SK-N-SH treated with all-trans-retinoic acid at 6 μM for 48 hours (cell line): ENCODE measurements around the gene TCF3.
"Not testable (repeated sequence)": the region's sequence is repeated elsewhere in the genome, so short reads cannot be mapped to it uniquely, and the experiment has no call there.

Source experiments
- ATAC-seq: fragments of 200-7000 bp; cut with Tn5 transposase; 3 replicates; pipeline ENCODE4 v1.9.1; 2020; ENCODE audit warnings: mild to moderate bottlenecking, moderate library complexity
- ARNTL ChIP-seq: fragments of 450-650 bp; formaldehyde crosslinking; IDR thresholded peaks from 2 replicates; pipeline ENCODE4 v1.5.0; 2020; ENCODE audit warnings: low read depth, mild to moderate bottlenecking, moderate library complexity, borderline replicate concordance
- BACH2 ChIP-seq: fragments of 250-450 bp; sonication (Bioruptor Pico); IDR thresholded peaks from 2 replicates; pipeline ENCODE4 v1.9.0; 2021; ENCODE audit warnings: mild to moderate bottlenecking, borderline replicate concordance
- CSDC2 ChIP-seq: fragments of 250-450 bp; sonication (Bioruptor Pico); IDR thresholded peaks from 2 replicates; pipeline ENCODE4 v1.5.0; 2020; ENCODE audit warnings: mild to moderate bottlenecking, moderate library complexity
- ESRRG ChIP-seq: fragments of 250-450 bp; sonication (Bioruptor Pico); IDR thresholded peaks from 2 replicates; pipeline ENCODE4 v1.6.1; 2021; ENCODE audit warnings: mild to moderate bottlenecking
- GLIS3 ChIP-seq: fragments of 250-450 bp; sonication (Bioruptor Pico); IDR thresholded peaks from 2 replicates; pipeline ENCODE4 v1.5.0; 2020; ENCODE audit warnings: mild to moderate bottlenecking, moderate library complexity
- ISL1 ChIP-seq: fragments of 250-450 bp; sonication (Bioruptor Pico); IDR thresholded peaks from 2 replicates; pipeline ENCODE4 v2.1.2; 2022; ENCODE audit warnings: mild to moderate bottlenecking, moderate library complexity
- PPARA ChIP-seq: fragments of 250-450 bp; sonication (Bioruptor Pico); IDR thresholded peaks from 2 replicates; pipeline ENCODE4 v1.5.0; 2020; ENCODE audit warnings: mild to moderate bottlenecking, borderline replicate concordance
- RARB ChIP-seq: fragments of 250-450 bp; sonication (Bioruptor Pico); IDR thresholded peaks from 2 replicates; pipeline ENCODE4 v1.8.0; 2021; ENCODE audit warnings: mild to moderate bottlenecking, moderate library complexity
- SNAI2 ChIP-seq: fragments of 250-450 bp; sonication (Bioruptor Pico); IDR thresholded peaks from 2 replicates; pipeline ENCODE4 v1.5.0; 2020; ENCODE audit warnings: mild to moderate bottlenecking, moderate library complexity
- TCF4 ChIP-seq: fragments of 250-450 bp; sonication (Bioruptor Pico); IDR thresholded peaks from 2 replicates; pipeline ENCODE4 v1.8.0; 2021; ENCODE audit warnings: mild to moderate bottlenecking, moderate library complexity, borderline replicate concordance
- TOX ChIP-seq: fragments of 250-450 bp; sonication (Bioruptor Pico); IDR thresholded peaks from 2 replicates; pipeline ENCODE4 v1.8.0; 2021; ENCODE audit warnings: mild to moderate bottlenecking, moderate library complexity, borderline replicate concordance
- ZFP3 ChIP-seq: fragments of 250-450 bp; sonication (Bioruptor Pico); IDR thresholded peaks from 2 replicates; pipeline ENCODE4 v1.5.0; 2020; ENCODE audit warnings: mild to moderate bottlenecking, moderate library complexity
- ZFP30 ChIP-seq: fragments of 450-650 bp; formaldehyde crosslinking; IDR thresholded peaks from 2 replicates; pipeline ENCODE4 v1.5.0; 2022; ENCODE audit warnings: mild to moderate bottlenecking, moderate library complexity
- ZNF565 ChIP-seq: fragments of 450-650 bp; formaldehyde crosslinking; conservative IDR thresholded peaks from 2 replicates; pipeline ENCODE4 v1.5.0; 2020; ENCODE audit warnings: low read depth, mild to moderate bottlenecking, moderate library complexity
- ZNF70 ChIP-seq: fragments of 450-650 bp; formaldehyde crosslinking; IDR thresholded peaks from 2 replicates; pipeline ENCODE4 v1.5.0; 2020; ENCODE audit warnings: mild to moderate bottlenecking, moderate library complexity
- ZNF8 ChIP-seq: fragments of 450-650 bp; formaldehyde crosslinking; IDR thresholded peaks from 2 replicates; pipeline ENCODE4 v1.5.0; 2020; ENCODE audit warnings: mild to moderate bottlenecking, moderate library complexity
- TF ChIP-seq, protein P1 (sequence below): fragments of 250-450 bp; sonication (Bioruptor Pico); IDR thresholded peaks from 2 replicates; pipeline ENCODE4 v1.5.1; 2020; ENCODE audit warnings: low read depth, mild to moderate bottlenecking, moderate library complexity
- TF ChIP-seq, protein P2 (sequence below): fragments of 250-450 bp; sonication (Bioruptor Pico); IDR thresholded peaks from 2 replicates; pipeline ENCODE4 v1.5.1; 2021; ENCODE audit warnings: mild to moderate bottlenecking, moderate library complexity
- TF ChIP-seq, protein P3 (sequence below): fragments of 250-450 bp; sonication (Bioruptor Pico); IDR thresholded peaks from 2 replicates; pipeline ENCODE4 v1.8.0; 2020; ENCODE audit warnings: mild to moderate bottlenecking, moderate library complexity, borderline replicate concordance
- TF ChIP-seq, protein P4 (sequence below): fragments of 250-450 bp; sonication (Bioruptor Pico); IDR thresholded peaks from 2 replicates; pipeline ENCODE4 v1.5.0; 2020; ENCODE audit warnings: mild to moderate bottlenecking, moderate library complexity
- TF ChIP-seq, protein P5 (sequence below): fragments of 250-450 bp; sonication (Bioruptor Pico); IDR thresholded peaks from 2 replicates; pipeline ENCODE4 v1.8.0; 2021; ENCODE audit warnings: low read depth, mild to moderate bottlenecking, moderate library complexity, borderline replicate concordance

Gene TCF3

DNA sequence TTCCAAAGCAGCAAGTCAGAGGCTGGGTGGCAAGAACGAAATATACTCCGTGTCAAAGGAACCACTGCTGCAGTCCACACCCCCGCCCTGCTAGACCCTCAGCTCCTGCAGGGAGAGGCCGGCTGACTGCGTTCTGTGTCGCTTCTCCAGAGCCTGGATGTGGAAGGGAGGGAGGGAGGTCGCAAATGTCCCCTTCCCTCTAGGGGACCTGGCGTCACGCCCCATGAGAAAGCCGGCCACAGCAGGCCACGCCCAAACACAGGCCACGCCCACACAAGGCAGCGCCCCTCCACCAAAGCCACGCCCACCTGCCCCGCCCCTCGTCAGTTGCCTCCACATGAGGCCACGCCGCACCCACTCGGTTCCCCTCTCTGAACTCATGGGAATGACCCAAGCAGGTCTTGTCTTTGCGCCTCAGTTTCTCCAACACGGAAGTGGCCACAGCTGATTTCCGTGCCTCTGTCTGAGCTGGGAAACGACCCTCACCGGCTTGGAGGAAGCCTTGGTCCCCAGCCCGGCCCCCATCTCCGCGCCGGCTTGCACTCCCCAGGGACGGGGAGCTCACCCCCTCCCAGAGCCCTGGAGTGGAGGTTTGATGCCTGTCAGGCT, 38.4 kb upstream of the TCF3 start:
- ATAC-seq: peak; percentile 54
- TF ChIP-seq ZNF8 (CRISPR knock-in tag) (no peak), SNAI2 (no peak), ZFP3 (CRISPR knock-in tag) (no peak), ZNF70 (no peak), PPARA (CRISPR knock-in tag) (no peak), RARB (CRISPR knock-in tag) (no peak), BACH2 (CRISPR knock-in tag) (no peak), CSDC2 (CRISPR knock-in tag) (no peak), TCF4 (CRISPR knock-in tag) (no peak), ESRRG (CRISPR knock-in tag) (no peak), TOX (no peak)
- TF ChIP-seq, protein P1, sequence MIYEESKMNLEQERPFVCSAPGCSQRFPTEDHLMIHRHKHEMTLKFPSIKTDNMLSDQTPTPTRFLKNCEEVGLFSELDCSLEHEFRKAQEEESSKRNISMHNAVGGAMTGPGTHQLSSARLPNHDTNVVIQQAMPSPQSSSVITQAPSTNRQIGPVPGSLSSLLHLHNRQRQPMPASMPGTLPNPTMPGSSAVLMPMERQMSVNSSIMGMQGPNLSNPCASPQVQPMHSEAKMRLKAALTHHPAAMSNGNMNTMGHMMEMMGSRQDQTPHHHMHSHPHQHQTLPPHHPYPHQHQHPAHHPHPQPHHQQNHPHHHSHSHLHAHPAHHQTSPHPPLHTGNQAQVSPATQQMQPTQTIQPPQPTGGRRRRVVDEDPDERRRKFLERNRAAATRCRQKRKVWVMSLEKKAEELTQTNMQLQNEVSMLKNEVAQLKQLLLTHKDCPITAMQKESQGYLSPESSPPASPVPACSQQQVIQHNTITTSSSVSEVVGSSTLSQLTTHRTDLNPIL (CRISPR knock-in tag): no peak
- TF ChIP-seq, protein P2, sequence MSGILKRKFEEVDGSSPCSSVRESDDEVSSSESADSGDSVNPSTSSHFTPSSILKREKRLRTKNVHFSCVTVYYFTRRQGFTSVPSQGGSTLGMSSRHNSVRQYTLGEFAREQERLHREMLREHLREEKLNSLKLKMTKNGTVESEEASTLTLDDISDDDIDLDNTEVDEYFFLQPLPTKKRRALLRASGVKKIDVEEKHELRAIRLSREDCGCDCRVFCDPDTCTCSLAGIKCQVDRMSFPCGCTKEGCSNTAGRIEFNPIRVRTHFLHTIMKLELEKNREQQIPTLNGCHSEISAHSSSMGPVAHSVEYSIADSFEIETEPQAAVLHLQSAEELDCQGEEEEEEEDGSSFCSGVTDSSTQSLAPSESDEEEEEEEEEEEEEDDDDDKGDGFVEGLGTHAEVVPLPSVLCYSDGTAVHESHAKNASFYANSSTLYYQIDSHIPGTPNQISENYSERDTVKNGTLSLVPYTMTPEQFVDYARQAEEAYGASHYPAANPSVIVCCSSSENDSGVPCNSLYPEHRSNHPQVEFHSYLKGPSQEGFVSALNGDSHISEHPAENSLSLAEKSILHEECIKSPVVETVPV (CRISPR knock-in tag): no peak
- TF ChIP-seq, protein P3, sequence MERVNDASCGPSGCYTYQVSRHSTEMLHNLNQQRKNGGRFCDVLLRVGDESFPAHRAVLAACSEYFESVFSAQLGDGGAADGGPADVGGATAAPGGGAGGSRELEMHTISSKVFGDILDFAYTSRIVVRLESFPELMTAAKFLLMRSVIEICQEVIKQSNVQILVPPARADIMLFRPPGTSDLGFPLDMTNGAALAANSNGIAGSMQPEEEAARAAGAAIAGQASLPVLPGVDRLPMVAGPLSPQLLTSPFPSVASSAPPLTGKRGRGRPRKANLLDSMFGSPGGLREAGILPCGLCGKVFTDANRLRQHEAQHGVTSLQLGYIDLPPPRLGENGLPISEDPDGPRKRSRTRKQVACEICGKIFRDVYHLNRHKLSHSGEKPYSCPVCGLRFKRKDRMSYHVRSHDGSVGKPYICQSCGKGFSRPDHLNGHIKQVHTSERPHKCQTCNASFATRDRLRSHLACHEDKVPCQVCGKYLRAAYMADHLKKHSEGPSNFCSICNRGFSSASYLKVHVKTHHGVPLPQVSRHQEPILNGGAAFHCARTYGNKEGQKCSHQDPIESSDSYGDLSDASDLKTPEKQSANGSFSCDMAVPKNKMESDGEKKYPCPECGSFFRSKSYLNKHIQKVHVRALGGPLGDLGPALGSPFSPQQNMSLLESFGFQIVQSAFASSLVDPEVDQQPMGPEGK (CRISPR knock-in tag): no peak
- TF ChIP-seq, protein P4, sequence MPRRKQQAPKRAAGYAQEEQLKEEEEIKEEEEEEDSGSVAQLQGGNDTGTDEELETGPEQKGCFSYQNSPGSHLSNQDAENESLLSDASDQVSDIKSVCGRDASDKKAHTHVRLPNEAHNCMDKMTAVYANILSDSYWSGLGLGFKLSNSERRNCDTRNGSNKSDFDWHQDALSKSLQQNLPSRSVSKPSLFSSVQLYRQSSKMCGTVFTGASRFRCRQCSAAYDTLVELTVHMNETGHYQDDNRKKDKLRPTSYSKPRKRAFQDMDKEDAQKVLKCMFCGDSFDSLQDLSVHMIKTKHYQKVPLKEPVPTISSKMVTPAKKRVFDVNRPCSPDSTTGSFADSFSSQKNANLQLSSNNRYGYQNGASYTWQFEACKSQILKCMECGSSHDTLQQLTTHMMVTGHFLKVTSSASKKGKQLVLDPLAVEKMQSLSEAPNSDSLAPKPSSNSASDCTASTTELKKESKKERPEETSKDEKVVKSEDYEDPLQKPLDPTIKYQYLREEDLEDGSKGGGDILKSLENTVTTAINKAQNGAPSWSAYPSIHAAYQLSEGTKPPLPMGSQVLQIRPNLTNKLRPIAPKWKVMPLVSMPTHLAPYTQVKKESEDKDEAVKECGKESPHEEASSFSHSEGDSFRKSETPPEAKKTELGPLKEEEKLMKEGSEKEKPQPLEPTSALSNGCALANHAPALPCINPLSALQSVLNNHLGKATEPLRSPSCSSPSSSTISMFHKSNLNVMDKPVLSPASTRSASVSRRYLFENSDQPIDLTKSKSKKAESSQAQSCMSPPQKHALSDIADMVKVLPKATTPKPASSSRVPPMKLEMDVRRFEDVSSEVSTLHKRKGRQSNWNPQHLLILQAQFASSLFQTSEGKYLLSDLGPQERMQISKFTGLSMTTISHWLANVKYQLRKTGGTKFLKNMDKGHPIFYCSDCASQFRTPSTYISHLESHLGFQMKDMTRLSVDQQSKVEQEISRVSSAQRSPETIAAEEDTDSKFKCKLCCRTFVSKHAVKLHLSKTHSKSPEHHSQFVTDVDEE (CRISPR knock-in tag): no peak

DNA sequence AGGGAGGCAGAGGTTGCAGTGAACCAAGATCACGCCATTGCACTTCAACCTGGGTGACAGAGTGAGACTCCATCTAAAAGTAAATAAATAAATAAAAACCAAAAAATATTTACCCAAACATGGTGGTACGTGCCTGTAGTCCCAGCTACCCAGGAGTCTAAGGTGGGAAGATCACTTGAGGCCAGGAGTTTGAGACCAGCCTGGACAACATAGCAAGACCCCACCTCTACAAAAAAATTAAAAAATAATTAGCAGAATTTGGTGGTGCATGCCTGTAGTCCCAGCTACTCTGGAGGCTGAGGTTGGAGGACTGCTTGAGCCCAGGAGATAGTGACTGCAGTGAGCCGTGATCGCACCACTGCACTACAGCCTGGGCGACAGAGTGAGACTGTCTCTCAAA, 33.4 kb upstream of the TCF3 start:
- not testable (repeated sequence) for ATAC-seq

DNA sequence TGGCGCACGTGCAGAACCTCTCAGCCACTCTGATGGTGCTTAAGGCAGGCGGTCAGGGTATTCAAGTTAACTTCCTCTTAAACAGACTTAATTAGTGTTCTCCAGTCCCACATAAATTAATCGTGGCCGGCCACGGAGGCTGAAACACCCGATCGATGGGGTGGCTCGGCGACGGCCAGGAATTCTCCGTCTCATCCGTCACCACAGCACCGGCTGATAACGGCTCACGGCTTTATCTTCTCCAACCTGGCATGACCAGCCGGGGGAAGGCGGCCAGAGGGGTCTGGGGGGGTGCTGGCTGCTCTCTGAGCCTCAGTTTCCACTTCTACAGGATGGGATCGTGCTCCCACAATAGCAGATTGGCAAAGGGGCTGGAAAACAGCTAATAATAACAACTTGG, 32.6 kb upstream of the TCF3 start:
- ATAC-seq: no peak
- TF ChIP-seq ARNTL (CRISPR knock-in tag) (no peak), ZNF8 (CRISPR knock-in tag) (no peak), TCF4 (CRISPR knock-in tag) (no peak), GLIS3 (no peak), SNAI2 (no peak), ZNF70 (no peak), RARB (CRISPR knock-in tag) (no peak), PPARA (CRISPR knock-in tag) (no peak)
- TF ChIP-seq, protein P3 (CRISPR knock-in tag): no peak
- TF ChIP-seq, all 23 proteins: peak for 0

DNA sequence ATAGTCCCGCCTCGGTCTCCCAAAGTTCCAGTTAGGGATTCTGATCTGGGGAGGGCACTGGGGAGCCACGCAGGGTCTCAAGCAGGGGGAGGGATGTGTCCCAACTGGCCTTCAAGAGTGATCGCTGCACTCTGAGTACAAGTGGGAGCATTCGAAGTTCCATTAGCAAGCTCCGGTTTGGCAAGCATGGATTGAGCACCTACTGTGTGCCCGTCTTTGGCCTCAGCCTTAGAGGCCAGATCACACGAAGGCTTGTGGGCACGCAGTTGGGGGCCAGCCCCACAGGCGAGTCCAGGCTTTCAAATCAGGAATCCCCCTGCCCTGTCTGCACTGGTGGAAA, 32.1 kb upstream of the TCF3 start:
- TF ChIP-seq PPARA (CRISPR knock-in tag) (no peak), TOX (no peak), ISL1 (CRISPR knock-in tag) (no peak), GLIS3 (no peak), BACH2 (CRISPR knock-in tag) (no peak), SNAI2 (no peak), ZNF565 (CRISPR knock-in tag) (no peak), ZFP30 (CRISPR knock-in tag) (no peak)
- TF ChIP-seq, protein P5, sequence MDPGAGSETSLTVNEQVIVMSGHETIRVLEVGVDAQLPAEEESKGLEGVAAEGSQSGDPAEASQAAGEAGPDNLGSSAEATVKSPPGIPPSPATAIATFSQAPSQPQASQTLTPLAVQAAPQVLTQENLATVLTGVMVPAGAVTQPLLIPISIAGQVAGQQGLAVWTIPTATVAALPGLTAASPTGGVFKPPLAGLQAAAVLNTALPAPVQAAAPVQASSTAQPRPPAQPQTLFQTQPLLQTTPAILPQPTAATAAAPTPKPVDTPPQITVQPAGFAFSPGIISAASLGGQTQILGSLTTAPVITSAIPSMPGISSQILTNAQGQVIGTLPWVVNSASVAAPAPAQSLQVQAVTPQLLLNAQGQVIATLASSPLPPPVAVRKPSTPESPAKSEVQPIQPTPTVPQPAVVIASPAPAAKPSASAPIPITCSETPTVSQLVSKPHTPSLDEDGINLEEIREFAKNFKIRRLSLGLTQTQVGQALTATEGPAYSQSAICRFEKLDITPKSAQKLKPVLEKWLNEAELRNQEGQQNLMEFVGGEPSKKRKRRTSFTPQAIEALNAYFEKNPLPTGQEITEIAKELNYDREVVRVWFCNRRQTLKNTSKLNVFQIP (CRISPR knock-in tag): no peak
- TF ChIP-seq, protein P2 (CRISPR knock-in tag): no peak
- no peak for ATAC-seq
